Esophagus muscularis mucosa (tissue), 4 donors: ENCODE measurements around the gene METTL6. TPM values are rescaled to one million over a fixed set of nuclear protein-coding genes. Genes with fewer than 3 reads are reported as not detected.

Experiments used
- DNase-seq: peaks from one replicate; pipeline ENCODE4 v3.0.0-alpha.2; 2017; ENCODE audit errors: extremely low spot score
- H3K27ac ChIP-seq, 4 donors: fragments of 200-600 bp; sonication (generic); replicated peaks in 1 of 4; 1 replicate in 3 of 4; 2 replicates in 1 of 4; pipeline ENCODE4 v1.5.1; 2016 to 2019; ENCODE audit warnings: mild to moderate bottlenecking in 1 of 4
- H3K27me3 ChIP-seq, 4 donors: fragments of 200-600 bp; sonication (generic); one replicate each; pipeline versions ENCODE4 v1.5.1 to v1.6.0; 2016 to 2019
- H3K36me3 ChIP-seq, 4 donors: fragments of 200-600 bp; sonication (generic); one replicate each; pipeline ENCODE4 v1.5.1; 2016 to 2019
- H3K4me1 ChIP-seq, 4 donors: fragments of 200-600 bp; sonication (generic); one replicate each; pipeline ENCODE4 v1.5.1; 2016 to 2019
- H3K4me3 ChIP-seq, 4 donors: fragments of 200-600 bp; sonication (generic); 1 replicate in 2 of 4; 2 replicates in 2 of 4; pipeline ENCODE4 v1.5.1; 2016 to 2019; ENCODE audit warnings: mild to moderate bottlenecking in 4 of 4, moderate library complexity in 1 of 4
- H3K9me3 ChIP-seq, 4 donors: fragments of 200-600 bp; sonication (generic); 1 replicate in 3 of 4; 2 replicates in 1 of 4; pipeline ENCODE4 v1.5.1; 2016 to 2019
- CTCF ChIP-seq, 3 experiments: fragments of 200-600 bp in 2 of 3; fragments of 450-650 bp in 1 of 3; sonication (generic) in 2 of 3; IDR thresholded peaks; one replicate each; pipeline ENCODE4 v1.5.1; 2017 to 2019; ENCODE audit warnings: antibody characterized with exemption in 3 of 3, mild to moderate bottlenecking in 2 of 3, moderate library complexity in 1 of 3
- EP300 ChIP-seq: sonication (generic); formaldehyde crosslinking; IDR thresholded peaks from one replicate; pipeline ENCODE4 v1.6.1; 2017; ENCODE audit warnings: antibody characterized with exemption
- POLR2A ChIP-seq: fragments of 450-650 bp; IDR thresholded peaks from one replicate; pipeline ENCODE4 v1.6.1; 2017; ENCODE audit warnings: antibody characterized with exemption, moderate library complexity, mild to moderate bottlenecking, low read depth
- POLR2AphosphoS5 ChIP-seq, 2 donors: sonication (generic); formaldehyde crosslinking; IDR thresholded peaks; one replicate each; pipeline ENCODE4 v1.6.1; 2017; ENCODE audit warnings: antibody characterized with exemption in 2 of 2
- WGBS: methylation state at CpG from one replicate; pipeline ENCODE4 v1.1.5; 2018; 5-methylcytosine and 5-hydroxymethylcytosine counted together
- intact Hi-C: fragments of 100-400 bp; cut with DNase I; formaldehyde crosslinking; loops from one replicate; pipeline ENCODE4 v1.15.1; 2023
- total RNA-seq, 4 donors: library from RNA; depleted of rRNA; stranded (reverse); fragments of >200 nt; gene quantifications; one replicate each; pipeline versions ENCODE4 v1.1.0 to v1.2.1, GENCODE V29; 2016

METTL6 gene
- total RNA-seq, 4 donors from 2014 or later: 10.9 to 18.7 (median 11.8) TPM

GRCh38 chr3:15470849-15471248, 43.5 kb upstream of the METTL6 start:
- no peak for TF ChIP-seq CTCF (IDR thresholded peaks at IDR 0.05)
- TF ChIP-seq POLR2A: no peak
- no peak for TF ChIP-seq EP300
- TF ChIP-seq POLR2AphosphoS5 (IDR thresholded peaks at IDR 0.05): no peak
- DNase-seq: no peak
- intact Hi-C loops: no loop called here

GRCh38 chr3:15470261-15470660, 42.9 kb upstream of the METTL6 start:
- 93% methylated on average over 6 of the region's 6 CpGs for WGBS
- intact Hi-C loops: no loop called here
- H3K4me1 ChIP-seq: no peaks in the 10 kb centered on the region
- TF ChIP-seq CTCF (IDR thresholded peaks at IDR 0.05) (no peak), POLR2A (no peak), POLR2AphosphoS5 (IDR thresholded peaks at IDR 0.05) (no peak), EP300 (no peak)
- H3K27ac ChIP-seq: no peak overlapping the region
- H3K27me3 ChIP-seq: no peaks in the 10 kb centered on the region
- no peak for DNase-seq
- no peak overlapping the region for H3K4me3 ChIP-seq
- peaks cover 0 to 2% (median 0%) of the 10 kb centered on the region in 4 donors for H3K36me3 ChIP-seq
- H3K9me3 ChIP-seq: no peaks in the 10 kb centered on the region

More at GRCh38 chr3:15470849-15471248, 43.5 kb upstream of the METTL6 start:
- no peaks in the 10 kb centered on the region for H3K4me1 ChIP-seq
- 97% methylated on average over 2 of the region's 2 CpGs for WGBS
- no peaks in the 10 kb centered on the region for H3K27me3 ChIP-seq
- H3K4me3 ChIP-seq: no peak overlapping the region
- H3K36me3 ChIP-seq: peaks cover 0 to 2% (median 0%) of the 10 kb centered on the region in 4 donors
- H3K9me3 ChIP-seq: no peaks in the 10 kb centered on the region
- H3K27ac ChIP-seq: no peak overlapping the region

- TF ChIP-seq POLR2A: no peak
- no peak for TF ChIP-seq EP300
- no peak for TF ChIP-seq POLR2AphosphoS5 (IDR thresholded peaks at IDR 0.05)
- TF ChIP-seq CTCF (IDR thresholded peaks at IDR 0.05): no peak
- intact Hi-C loops: no loop called here
- H3K27ac ChIP-seq: no peak overlapping the region
- DNase-seq: no peak
- peaks cover 0 to 9% (median 3%) of the 10 kb centered on the region in 4 donors for H3K36me3 ChIP-seq
- no peaks in the 10 kb centered on the region for H3K4me1 ChIP-seq
- WGBS: 85% methylated on average over 11 of the region's 11 CpGs
- no peak overlapping the region for H3K4me3 ChIP-seq
- H3K27me3 ChIP-seq: no peaks in the 10 kb centered on the region
- no peaks in the 10 kb centered on the region for H3K9me3 ChIP-seq
Measured at GRCh38 chr3:15467227-15468181, 40.2 kb upstream of the METTL6 start.

- 82% methylated on average over 5 of the region's 6 CpGs for WGBS
- H3K27me3 ChIP-seq: no peaks in the 10 kb centered on the region
- intact Hi-C loops: no loop called here
- DNase-seq: no peak
- H3K9me3 ChIP-seq: no peaks in the 10 kb centered on the region
- H3K4me1 ChIP-seq: no peaks in the 10 kb centered on the region
- no peak overlapping the region for H3K27ac ChIP-seq
- TF ChIP-seq CTCF (IDR thresholded peaks at IDR 0.05) (no peak), POLR2AphosphoS5 (IDR thresholded peaks at IDR 0.05) (no peak), EP300 (no peak), POLR2A (no peak)
- H3K36me3 ChIP-seq: peaks cover 0 to 9% (median 3%) of the 10 kb centered on the region in 4 donors
- no peak overlapping the region for H3K4me3 ChIP-seq
Measured at GRCh38 chr3:15465876-15466585, 38.7 kb upstream of the METTL6 start.
